GM21381 (cell line): Measurements from ENCODE around the gene SNX30.

ENCODE experiments used
- ATAC-seq: cut with Tn5 transposase; IDR thresholded peaks from one replicate; pipeline ENCODE4 v1.9.1; 2021; ENCODE audit warnings: mild to moderate bottlenecking, moderate library complexity; ENCODE audit not compliant: unreplicated experiment

The SNX30 gene

GRCh38 chr9:112853882-112854585, 103.5 kb downstream of the SNX30 start:
- ATAC-seq, result no peak

DNA sequence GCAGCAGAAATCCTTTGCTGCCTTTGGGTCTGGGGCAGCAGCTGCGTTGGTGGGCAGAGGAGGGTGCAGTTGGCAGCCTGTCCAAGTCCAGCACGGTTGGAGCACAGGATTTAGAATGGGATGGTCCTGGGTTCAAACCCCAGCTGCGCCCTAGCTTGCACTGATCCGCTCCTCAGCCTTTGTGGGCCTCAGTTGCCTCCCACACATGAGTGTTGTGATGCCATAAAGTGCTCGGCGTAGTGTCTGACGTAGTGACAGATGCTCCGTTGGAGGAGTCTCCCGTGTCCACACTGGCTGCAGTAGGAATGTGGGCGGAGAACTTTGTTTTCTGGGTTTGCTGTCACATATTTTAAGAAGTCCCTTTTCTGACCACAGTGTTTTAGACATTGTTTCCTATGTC, 104.1 kb downstream of the SNX30 start:
- no peak for ATAC-seq

- ATAC-seq, result no peak
Observed at GRCh38 chr9:112856200-112856599, 105.6 kb downstream of the SNX30 start.

GRCh38 chr9:112856843-112857242, 106.3 kb downstream of the SNX30 start:
- ATAC-seq, result no peak

DNA sequence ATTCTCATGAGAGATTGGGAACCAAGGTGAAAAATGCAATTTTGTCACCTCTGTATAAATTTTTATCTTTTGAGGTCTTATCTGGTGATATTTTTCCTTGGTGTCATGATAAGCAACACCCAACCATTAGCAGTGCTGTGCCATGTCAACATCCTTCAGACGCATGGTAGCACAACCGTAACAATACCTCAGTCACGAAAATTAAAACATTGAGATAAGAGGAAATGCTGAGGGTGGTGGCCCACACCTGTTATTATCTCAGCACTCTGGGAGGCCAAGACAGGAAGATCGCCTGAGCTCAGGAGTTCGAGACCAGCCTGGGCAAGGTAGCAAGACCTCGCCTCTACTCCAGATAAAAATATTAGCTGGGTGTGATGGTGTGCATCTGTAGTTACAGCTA, 107.4 kb downstream of the SNX30 start:
- no peak for ATAC-seq

DNA sequence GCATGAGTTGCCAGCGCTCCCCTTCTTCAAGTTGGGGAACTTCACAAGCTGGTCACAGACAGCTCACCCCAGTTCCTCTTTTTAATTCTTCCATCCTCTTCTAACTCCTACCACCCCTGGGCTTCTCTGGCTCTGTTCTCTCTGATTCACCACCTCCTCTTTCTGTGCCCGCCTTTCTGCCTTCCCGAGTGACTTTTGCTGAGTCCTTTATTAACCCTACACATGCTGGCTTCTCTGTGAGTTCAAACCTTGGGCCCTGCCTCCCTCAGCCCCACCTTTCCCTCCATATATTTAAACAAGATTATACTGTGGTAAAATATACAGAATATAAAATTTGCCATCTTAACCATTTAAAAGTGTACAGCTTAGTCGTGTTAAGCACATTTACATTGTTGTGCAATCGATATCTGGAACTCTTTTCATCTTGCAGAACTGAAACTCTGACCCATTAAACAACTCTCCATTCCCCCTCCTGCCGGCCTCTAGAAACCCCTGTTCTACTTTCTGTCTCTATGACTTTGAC, 108.1 kb downstream of the SNX30 start:
- peak; percentile 67 for ATAC-seq

DNA sequence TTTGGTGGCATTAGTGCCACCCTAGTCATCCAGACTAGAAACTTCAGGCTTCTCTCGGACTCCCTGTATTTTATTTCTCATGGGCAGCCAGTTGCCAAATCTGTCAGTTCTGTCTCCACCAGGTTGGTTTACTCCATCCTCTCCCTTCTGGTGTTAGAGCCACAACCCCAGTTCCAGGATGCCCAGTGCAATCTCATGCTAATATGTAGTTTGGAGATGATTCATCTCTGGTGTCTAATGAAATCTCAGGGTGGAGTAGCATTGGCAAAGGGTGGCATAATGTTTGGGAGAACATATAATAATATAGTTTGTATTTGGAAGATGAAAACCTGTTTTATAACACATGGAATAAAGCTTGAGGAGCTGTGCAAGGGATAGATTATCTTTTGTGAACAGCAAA, 109.9 kb downstream of the SNX30 start:
- ATAC-seq, result no peak

GRCh38 chr9:112861155-112861554, 110.6 kb downstream of the SNX30 start:
- no peak for ATAC-seq

- ATAC-seq, result no peak
Observed at GRCh38 chr9:112861638-112862555, 111.3 kb downstream of the SNX30 start.

DNA sequence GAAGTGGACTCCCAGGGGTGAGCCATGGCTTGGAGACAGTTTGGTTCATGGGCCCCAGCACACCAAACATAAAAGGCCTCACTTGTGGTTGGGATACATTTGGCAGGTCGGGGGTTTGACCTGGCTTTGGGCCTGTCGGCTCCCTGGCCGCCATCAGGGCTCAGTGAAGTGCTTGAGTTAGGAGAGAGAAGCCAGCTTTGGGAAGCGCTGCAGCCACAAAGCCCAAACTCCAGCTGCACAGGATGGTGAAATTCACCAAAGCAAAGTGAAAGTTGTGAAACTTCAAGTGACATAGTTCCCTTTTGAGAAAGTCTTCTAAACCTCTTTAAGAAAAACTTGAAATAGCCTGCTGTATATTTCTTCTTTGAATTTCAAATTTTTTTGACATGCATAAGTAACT, 112.7 kb downstream of the SNX30 start:
- ATAC-seq, result no peak

DNA sequence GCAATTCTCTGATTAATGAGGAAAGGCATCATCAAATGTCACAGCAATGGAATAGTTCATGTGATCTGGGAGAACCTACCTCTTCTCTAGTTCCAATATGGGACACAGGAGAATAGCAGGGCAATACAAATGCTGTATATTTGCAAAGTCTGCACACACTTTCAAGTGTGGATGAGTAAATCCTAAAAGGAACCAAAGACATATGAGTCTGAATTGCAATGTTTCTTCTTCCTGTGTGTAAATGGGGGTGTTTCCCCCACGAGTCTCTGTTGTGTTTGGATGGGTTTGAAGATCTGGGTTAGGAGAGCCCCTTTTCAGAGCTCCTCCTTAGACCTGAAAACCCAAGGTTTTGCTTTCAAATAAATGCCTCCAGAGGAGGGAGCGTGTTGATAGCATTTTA, 113.2 kb downstream of the SNX30 start:
- no peak for ATAC-seq

DNA sequence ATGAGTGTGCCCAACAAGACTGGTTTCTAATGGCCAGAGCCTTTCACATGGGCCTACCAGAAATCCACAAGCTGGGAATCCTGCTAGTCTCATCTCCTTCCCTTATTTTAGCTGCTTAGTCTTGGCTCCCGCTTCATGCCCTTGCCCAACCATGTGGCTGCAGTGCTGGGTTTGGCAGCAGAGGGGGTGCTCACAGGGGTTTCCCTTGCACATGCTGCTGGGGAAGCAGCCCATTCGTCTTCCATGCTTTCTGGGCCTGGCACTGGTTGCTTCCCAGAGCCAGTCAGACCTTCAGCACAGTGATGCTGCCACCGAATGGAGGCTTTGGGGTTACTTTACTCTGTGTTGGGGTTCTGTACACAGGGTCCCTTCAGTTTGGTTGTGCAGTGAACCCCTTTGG, 113.8 kb downstream of the SNX30 start:
- no peak for ATAC-seq

DNA sequence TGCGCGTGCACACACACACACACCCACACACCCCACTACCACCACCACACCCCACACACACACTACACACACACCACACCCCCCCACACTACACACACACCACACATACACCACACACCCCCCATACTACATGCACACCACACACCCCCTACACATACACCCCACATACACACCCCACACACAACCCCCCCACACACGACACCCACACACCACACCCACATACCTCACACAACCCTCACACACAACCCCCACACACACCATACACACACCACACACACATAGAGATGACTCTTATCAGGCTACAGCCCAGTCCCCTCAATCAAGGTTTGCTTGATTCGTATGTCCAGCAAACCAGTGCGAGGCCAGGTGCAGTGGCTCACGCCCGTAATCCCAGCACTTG, 114.4 kb downstream of the SNX30 start:
- ATAC-seq, result no peak

DNA sequence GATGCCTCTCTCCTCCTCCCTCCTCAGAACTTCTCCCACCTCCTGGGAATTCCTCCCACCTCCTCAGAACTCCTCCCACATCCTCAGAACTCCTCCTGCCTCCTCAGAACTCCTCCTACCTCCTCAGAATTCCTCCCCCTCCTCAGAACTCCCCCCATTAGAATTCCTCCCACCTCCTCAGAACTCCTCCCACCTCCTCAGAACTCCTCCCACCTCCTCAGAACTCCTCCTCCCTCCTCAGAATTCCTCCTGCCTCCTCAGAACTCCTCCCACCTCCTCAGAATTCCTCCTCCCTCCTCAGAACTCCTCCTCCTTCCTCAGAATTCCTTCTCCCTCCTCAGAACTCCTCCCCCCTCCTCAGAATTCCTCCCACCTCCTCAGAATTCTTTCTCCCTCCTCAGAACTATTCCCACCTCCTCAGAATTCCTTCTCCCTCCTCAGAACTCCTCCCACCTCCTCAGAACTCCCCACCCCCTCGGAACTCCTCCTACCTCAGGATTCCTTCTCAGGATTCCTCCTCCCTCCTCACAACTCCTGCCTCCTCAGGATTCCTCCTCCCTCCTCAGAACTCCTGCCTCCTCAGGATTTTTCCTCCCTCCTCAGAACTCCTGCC, 116.2 kb downstream of the SNX30 start:
- ATAC-seq, result no peak

- no peak for ATAC-seq
Observed at GRCh38 chr9:112867275-112867991, 116.9 kb downstream of the SNX30 start.

GRCh38 chr9:112868461-112868860, 117.9 kb downstream of the SNX30 start:
- no peak for ATAC-seq

GRCh38 chr9:112869041-112869529, 118.5 kb downstream of the SNX30 start:
- no peak for ATAC-seq

GRCh38 chr9:112869917-112870316, 119.4 kb downstream of the SNX30 start:
- no peak for ATAC-seq

GRCh38 chr9:112870556-112870955, 120.0 kb downstream of the SNX30 start:
- no peak for ATAC-seq

- no peak for ATAC-seq
Observed at GRCh38 chr9:112872019-112872418, 121.5 kb downstream of the SNX30 start.
